Hematopoietic multipotent progenitor cell (in vitro differentiated cells): ENCODE results near the gene RAD21L1. TPM values are rescaled to one million over a fixed set of nuclear protein-coding genes. Genes with fewer than 3 reads are reported as not detected.
A peak's percentile ranks its signal among the peaks of the same experiment; 100 is the strongest.
"Not testable (repeated sequence)": the region's sequence is repeated elsewhere in the genome, so short reads cannot be mapped to it uniquely, and the experiment has no call there.

Source experiments
- DNase-seq, 3 donors: peaks; one replicate each; pipeline ENCODE4 v3.0.0-alpha.2; 2011 to 2015; ENCODE audit warnings: low read depth in 2 of 3, low spot score in 2 of 3
- total RNA-seq: library from RNA; depleted of rRNA; stranded (reverse); fragments of >200 nt; gene quantifications from one replicate; pipeline ENCODE4 v1.2.3, GENCODE V29; 2012

RAD21L1 gene
- total RNA-seq, 1 donor, result not detected

- no peak for DNase-seq
Measured at GRCh38 chr20:1199212-1199873, 26.5 kb upstream of the RAD21L1 start.

GRCh38 chr20:1199964-1200363 lies 25.9 kb upstream of the RAD21L1 start:
- no peak for DNase-seq

- DNase-seq, result no peak
Measured at GRCh38 chr20:1202762-1203504, 22.9 kb upstream of the RAD21L1 start, which contains the start of gene C20orf202. Gene C20orf202, plus strand, starts transcription at chr20:1203454. Its CDS starts 132 bp downstream, at chr20:1203586.

GRCh38 chr20:1203630-1204029 lies 22.2 kb upstream of the RAD21L1 start:
- no peak for DNase-seq

GRCh38 chr20:1204113-1204512 lies 21.7 kb upstream of the RAD21L1 start:
- DNase-seq, result no peak

- DNase-seq, result no peak
Measured at GRCh38 chr20:1204576-1204975, 21.3 kb upstream of the RAD21L1 start.

GRCh38 chr20:1205802-1206201 lies 20.0 kb upstream of the RAD21L1 start:
- no peak for DNase-seq

- no peak for DNase-seq
Measured at GRCh38 chr20:1206366-1207148, 19.3 kb upstream of the RAD21L1 start.

- DNase-seq, result no peak
Measured at GRCh38 chr20:1207293-1207878, 18.5 kb upstream of the RAD21L1 start.

GRCh38 chr20:1209447-1210387 lies 16.1 kb upstream of the RAD21L1 start:
- no peak for DNase-seq

GRCh38 chr20:1210501-1210900 lies 15.3 kb upstream of the RAD21L1 start:
- no peak for DNase-seq

- DNase-seq, result no peak
Measured at GRCh38 chr20:1212023-1212422, 13.8 kb upstream of the RAD21L1 start.

- DNase-seq, result peak in 2 of 3 donors; percentile 66 to 78
Measured at GRCh38 chr20:1212607-1213396, 13.0 kb upstream of the RAD21L1 start.

GRCh38 chr20:1214838-1215261 lies 11.0 kb upstream of the RAD21L1 start:
- no peak for DNase-seq

- no peak for DNase-seq
Measured at GRCh38 chr20:1215386-1216170, 10.3 kb upstream of the RAD21L1 start.

- DNase-seq, result not testable (repeated sequence)
Measured at GRCh38 chr20:1216527-1217427, 9.1 kb upstream of the RAD21L1 start.

- DNase-seq, result not testable (repeated sequence)
Measured at GRCh38 chr20:1222750-1223149, 3.1 kb upstream of the RAD21L1 start.
